NB4 (cell line): ENCODE data around the gene FRAS1.

Experiments
- CTCF ChIP-seq: IDR thresholded peaks from one replicate; pipeline ENCODE4 v1.5.1; 2012; ENCODE audit warnings: low read depth, low read length
- MYC ChIP-seq: IDR thresholded peaks from 2 replicates; pipeline ENCODE4 v1.6.1; 2011; ENCODE audit warnings: low read depth, low read length

GRCh38 chr4:78414116-78414515 is 357.0 kb downstream of the FRAS1 start:
- no peak for TF ChIP-seq CTCF
- no peak for TF ChIP-seq MYC
